ENCODE measurements around the gene AXIN1. TPM values are rescaled to one million over a fixed set of nuclear protein-coding genes. Genes with fewer than 3 reads are reported as not detected.

Gene AXIN1
- total RNA-seq, 1 experiment from 2014 or later, result 32.7 TPM

DNA sequence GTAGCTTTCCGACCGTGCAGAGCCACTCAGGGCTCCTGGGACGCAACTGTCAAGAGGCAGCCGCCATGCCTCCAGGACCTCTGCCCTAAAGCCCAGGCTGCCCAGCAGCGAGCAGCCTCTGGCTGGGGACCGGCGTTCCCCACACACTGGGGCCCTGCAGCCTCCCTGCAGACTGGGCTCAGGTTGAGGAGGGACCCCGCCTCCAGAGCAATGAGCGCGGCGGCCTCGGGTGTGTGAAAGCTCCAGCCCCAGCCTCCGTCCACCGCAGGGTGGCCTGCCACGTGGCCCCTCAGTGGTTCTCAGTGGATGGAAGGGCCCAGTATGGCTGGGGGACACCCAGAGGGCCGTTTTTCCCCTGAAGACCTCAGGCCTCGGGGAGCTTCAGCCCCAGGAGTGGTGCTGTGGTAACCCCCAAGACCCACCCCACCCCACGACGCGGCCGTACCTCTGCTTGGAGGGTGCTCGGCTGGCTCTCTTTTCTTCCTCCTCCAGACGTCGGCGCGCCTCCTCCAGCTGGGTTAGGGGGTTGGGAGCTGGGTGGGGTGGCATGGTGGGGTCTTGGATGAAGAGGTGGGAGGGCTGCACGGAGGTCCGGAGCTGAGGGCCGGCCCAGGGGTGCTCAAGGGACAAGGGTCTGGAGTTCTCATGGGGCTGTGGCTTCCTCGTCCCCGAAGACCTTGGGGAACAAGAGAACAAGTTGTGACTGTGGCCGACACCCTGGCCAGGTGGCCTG, 59.3 kb downstream of the AXIN1 start:
- ChIA-PET CTCF (no interaction called here), POLR2A (ENCODE audit: low non-redundant PET) (no interaction called here)
- Histone ChIP-seq H3K27me3 (replicated peaks; ENCODE audit: insufficient read depth, low read depth, low read length, poor library complexity) (no peaks in the 10 kb centered on the region), H3K4me3 (ENCODE audit: low read depth, low read length, poor library complexity, severe bottlenecking) (no peak overlapping the region), H3K4me1 (ENCODE audit: insufficient read depth, low read length, poor library complexity, severe bottlenecking) (no peaks in the 10 kb centered on the region), H3K36me3 (ENCODE audit: insufficient read depth, low read length, poor library complexity, severe bottlenecking) (peaks cover 10% of the 10 kb centered on the region), H3K9me3 (ENCODE audit: low read depth, low read length, poor library complexity, severe bottlenecking) (no peaks in the 10 kb centered on the region), H3K27ac (ENCODE audit: low read depth, low read length, poor library complexity, severe bottlenecking) (no peak overlapping the region)
- no TSS peak for BruUV-seq (replicated peaks)
- DNase-seq (ENCODE audit: low spot score), result no peak
- TF ChIP-seq, protein P1, sequence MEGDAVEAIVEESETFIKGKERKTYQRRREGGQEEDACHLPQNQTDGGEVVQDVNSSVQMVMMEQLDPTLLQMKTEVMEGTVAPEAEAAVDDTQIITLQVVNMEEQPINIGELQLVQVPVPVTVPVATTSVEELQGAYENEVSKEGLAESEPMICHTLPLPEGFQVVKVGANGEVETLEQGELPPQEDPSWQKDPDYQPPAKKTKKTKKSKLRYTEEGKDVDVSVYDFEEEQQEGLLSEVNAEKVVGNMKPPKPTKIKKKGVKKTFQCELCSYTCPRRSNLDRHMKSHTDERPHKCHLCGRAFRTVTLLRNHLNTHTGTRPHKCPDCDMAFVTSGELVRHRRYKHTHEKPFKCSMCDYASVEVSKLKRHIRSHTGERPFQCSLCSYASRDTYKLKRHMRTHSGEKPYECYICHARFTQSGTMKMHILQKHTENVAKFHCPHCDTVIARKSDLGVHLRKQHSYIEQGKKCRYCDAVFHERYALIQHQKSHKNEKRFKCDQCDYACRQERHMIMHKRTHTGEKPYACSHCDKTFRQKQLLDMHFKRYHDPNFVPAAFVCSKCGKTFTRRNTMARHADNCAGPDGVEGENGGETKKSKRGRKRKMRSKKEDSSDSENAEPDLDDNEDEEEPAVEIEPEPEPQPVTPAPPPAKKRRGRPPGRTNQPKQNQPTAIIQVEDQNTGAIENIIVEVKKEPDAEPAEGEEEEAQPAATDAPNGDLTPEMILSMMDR (conservative IDR thresholded peaks at IDR 0.05; ENCODE audit: low read depth, low read length), result no peak
- no peak for TF ChIP-seq EZH2 (IDR thresholded peaks at IDR 0.05; ENCODE audit: borderline replicate concordance, low read depth, low read length, poor library complexity, severe bottlenecking)
- intact Hi-C loops (cut with micrococcal nuclease; ENCODE audit: unreplicated experiment), result no loop called here

DNA sequence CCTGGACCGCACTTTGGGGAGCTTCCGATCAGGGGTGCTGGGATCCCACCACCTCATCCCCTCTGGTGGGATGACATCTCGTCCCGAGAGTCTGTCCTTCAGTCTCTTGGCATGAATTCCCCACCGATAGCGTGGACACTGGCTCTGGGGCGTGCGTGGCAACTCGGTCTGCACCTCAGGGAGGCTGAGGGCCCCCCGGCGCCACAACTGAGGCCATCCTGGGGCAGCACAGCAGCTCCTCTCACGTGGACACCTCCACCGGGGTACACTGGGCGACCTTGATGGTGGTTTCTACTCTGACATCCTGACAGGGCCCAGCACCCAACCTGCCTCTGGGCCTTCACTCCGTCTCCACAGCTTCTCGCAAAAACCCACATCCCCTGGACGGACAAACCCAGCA, 61.0 kb downstream of the AXIN1 start:
- no TSS peak for BruUV-seq (replicated peaks)
- intact Hi-C loops (cut with micrococcal nuclease; ENCODE audit: unreplicated experiment), result no loop called here
- POLR2A ChIA-PET (ENCODE audit: low non-redundant PET), result no interaction called here

DNA sequence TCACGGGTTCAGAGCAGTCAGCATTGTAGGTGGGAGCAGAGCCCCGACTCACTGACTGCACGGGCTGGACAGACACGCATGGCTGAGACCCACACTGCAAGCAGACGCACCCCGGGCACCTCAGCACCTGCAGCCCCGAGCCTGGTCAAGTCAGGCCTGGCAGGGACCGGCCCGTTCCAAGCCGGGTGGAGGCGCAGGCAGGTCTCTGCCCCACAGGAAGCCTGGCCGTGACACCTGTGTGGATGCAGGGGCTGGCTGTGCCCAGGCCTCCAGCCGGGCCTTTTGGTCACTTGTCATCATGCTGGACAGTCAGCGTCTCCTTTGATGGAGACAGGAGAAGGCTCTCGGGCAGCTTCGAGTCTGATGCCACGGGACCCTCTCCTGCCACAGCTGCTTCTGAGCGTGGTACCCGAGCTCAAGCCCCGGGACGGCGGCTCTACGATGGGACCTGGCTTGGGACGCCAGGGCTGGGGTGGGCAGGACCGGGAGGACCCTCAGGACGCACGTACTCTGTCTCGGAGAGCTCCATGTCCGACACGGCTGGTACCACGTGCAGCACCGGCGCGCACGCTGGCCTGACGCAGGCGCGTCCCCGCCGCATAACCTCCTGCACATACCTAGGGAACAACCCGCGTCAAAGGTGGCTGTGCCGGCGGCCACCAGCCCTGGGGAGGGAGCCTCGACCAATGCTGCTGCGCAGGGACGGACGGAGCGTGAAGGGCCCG, 61.7 kb downstream of the AXIN1 start:
- DNase-seq (ENCODE audit: low spot score), result no peak
- CTCF ChIA-PET, result no interaction called here
- H3K36me3 ChIP-seq (ENCODE audit: insufficient read depth, low read length, poor library complexity, severe bottlenecking), result peaks cover 15% of the 10 kb centered on the region

More for the DNA sequence above, 61.0 kb downstream of the AXIN1 start:
- no peak overlapping the region for H3K27ac ChIP-seq (ENCODE audit: low read depth, low read length, poor library complexity, severe bottlenecking)
- TF ChIP-seq, protein P1 (conservative IDR thresholded peaks at IDR 0.05; ENCODE audit: low read depth, low read length), result no peak
- TF ChIP-seq EZH2 (IDR thresholded peaks at IDR 0.05; ENCODE audit: borderline replicate concordance, low read depth, low read length, poor library complexity, severe bottlenecking), result no peak
- H3K9me3 ChIP-seq (ENCODE audit: low read depth, low read length, poor library complexity, severe bottlenecking), result no peaks in the 10 kb centered on the region
- peaks cover 15% of the 10 kb centered on the region for H3K36me3 ChIP-seq (ENCODE audit: insufficient read depth, low read length, poor library complexity, severe bottlenecking)
- no peaks in the 10 kb centered on the region for H3K4me1 ChIP-seq (ENCODE audit: insufficient read depth, low read length, poor library complexity, severe bottlenecking)
- H3K27me3 ChIP-seq (replicated peaks; ENCODE audit: insufficient read depth, low read depth, low read length, poor library complexity), result no peaks in the 10 kb centered on the region
- CTCF ChIA-PET, result no interaction called here
- H3K4me3 ChIP-seq (ENCODE audit: low read depth, low read length, poor library complexity, severe bottlenecking), result no peak overlapping the region
- no peak for DNase-seq (ENCODE audit: low spot score)

More for the DNA sequence above, 61.7 kb downstream of the AXIN1 start:
- no peaks in the 10 kb centered on the region for H3K9me3 ChIP-seq (ENCODE audit: low read depth, low read length, poor library complexity, severe bottlenecking)
- POLR2A ChIA-PET (ENCODE audit: low non-redundant PET), result no interaction called here
- no peaks in the 10 kb centered on the region for H3K4me1 ChIP-seq (ENCODE audit: insufficient read depth, low read length, poor library complexity, severe bottlenecking)
- no peaks in the 10 kb centered on the region for H3K27me3 ChIP-seq (replicated peaks; ENCODE audit: insufficient read depth, low read depth, low read length, poor library complexity)
- no peak for TF ChIP-seq EZH2 (IDR thresholded peaks at IDR 0.05; ENCODE audit: borderline replicate concordance, low read depth, low read length, poor library complexity, severe bottlenecking)
- TF ChIP-seq, protein P1 (conservative IDR thresholded peaks at IDR 0.05; ENCODE audit: low read depth, low read length), result no peak
- no peak overlapping the region for H3K27ac ChIP-seq (ENCODE audit: low read depth, low read length, poor library complexity, severe bottlenecking)
- intact Hi-C loops (cut with micrococcal nuclease; ENCODE audit: unreplicated experiment), result no loop called here
- no peak overlapping the region for H3K4me3 ChIP-seq (ENCODE audit: low read depth, low read length, poor library complexity, severe bottlenecking)
- BruUV-seq (replicated peaks), result no TSS peak
